Nephron (organoid): ENCODE results near the gene FSIP1.

Source experiments
- H3K27ac Mint-ChIP-seq, 3 experiments: 2 replicates each; pipeline ENCODE4 v1.8.0; 2020; ENCODE audit warnings: mixed read lengths in 3 of 3, mild to moderate bottlenecking in 2 of 3, moderate library complexity in 1 of 3
- H3K27me3 Mint-ChIP-seq: 2 replicates; pipeline ENCODE4 v1.8.0; 2021; ENCODE audit warnings: low read depth, mild to moderate bottlenecking, moderate library complexity, mixed read lengths
- H3K36me3 Mint-ChIP-seq: 2 replicates; pipeline ENCODE4 v1.8.0; 2020; ENCODE audit warnings: low read depth, mixed read lengths
- H3K4me1 Mint-ChIP-seq: 2 replicates; pipeline ENCODE4 v1.8.0; 2020; ENCODE audit warnings: mixed read lengths
- H3K4me3 Mint-ChIP-seq, 3 experiments: 2 replicates each; pipeline ENCODE4 v1.8.0; 2020; ENCODE audit warnings: mild to moderate bottlenecking in 3 of 3, mixed read lengths in 3 of 3, moderate library complexity in 2 of 3
- H3K9me3 Mint-ChIP-seq: 2 replicates; pipeline ENCODE4 v1.8.0; 2020; ENCODE audit warnings: mixed read lengths
- CTCF ChIP-seq, 3 experiments: fragments of 200-600 bp; sonication (generic); IDR thresholded peaks; one replicate each; pipeline ENCODE4 v1.5.0; 2021; ENCODE audit warnings: antibody characterized with exemption in 3 of 3; ENCODE audit not compliant: unreplicated experiment in 3 of 3

Gene FSIP1

GRCh38 chr15:39553947-39554693 lies 228.5 kb downstream of the FSIP1 start:
- TF ChIP-seq CTCF (IDR thresholded peaks at IDR 0.05; ENCODE audit: unreplicated experiment in 3 of 3) = no peak
- Mint-ChIP-seq H3K4me1 (peaks cover 49% of the 10 kb centered on the region), H3K36me3 (no peaks in the 10 kb centered on the region), H3K4me3 (no peak overlapping the region), H3K9me3 (no peaks in the 10 kb centered on the region), H3K27ac (peak overlapping the region in 2 of 3 experiments; percentile 11 to 29), H3K27me3 (peaks cover 6% of the 10 kb centered on the region)

- Mint-ChIP-seq H3K4me3 (no peak overlapping the region), H3K36me3 (no peaks in the 10 kb centered on the region), H3K27me3 (peaks cover 6% of the 10 kb centered on the region), H3K4me1 (peaks cover 42% of the 10 kb centered on the region), H3K9me3 (peaks cover under 1% of the 10 kb centered on the region), H3K27ac (peak overlapping the region in 1 of 3 experiments; percentile 44)
- no peak for TF ChIP-seq CTCF (IDR thresholded peaks at IDR 0.05; ENCODE audit: unreplicated experiment in 3 of 3)
Observed at GRCh38 chr15:39552556-39552955, 230.1 kb downstream of the FSIP1 start.

- peaks cover 6% of the 10 kb centered on the region for H3K27me3 Mint-ChIP-seq
Observed at GRCh38 chr15:39551476-39551875, 231.2 kb downstream of the FSIP1 start.

More at GRCh38 chr15:39551476-39551875, 231.2 kb downstream of the FSIP1 start:
- no peak for TF ChIP-seq CTCF (IDR thresholded peaks at IDR 0.05; ENCODE audit: unreplicated experiment in 3 of 3)
- no peaks in the 10 kb centered on the region for H3K36me3 Mint-ChIP-seq
- no peak overlapping the region for H3K27ac Mint-ChIP-seq
- H3K4me1 Mint-ChIP-seq = peaks cover 35% of the 10 kb centered on the region
- H3K4me3 Mint-ChIP-seq = no peak overlapping the region
- peaks cover 5% of the 10 kb centered on the region for H3K9me3 Mint-ChIP-seq
